HG03135 (cell line): ENCODE measurements around the gene MRPS27.

ENCODE experiments used
- ATAC-seq: cut with Tn5 transposase; IDR thresholded peaks from one replicate; pipeline ENCODE4 v1.9.1; 2021; ENCODE audit warnings: mild to moderate bottlenecking, moderate library complexity; ENCODE audit not compliant: unreplicated experiment

Gene MRPS27

GRCh38 chr5:72266862-72267261 is 53.2 kb downstream of the MRPS27 start:
- ATAC-seq: no peak

GRCh38 chr5:72265032-72265877 is 54.8 kb downstream of the MRPS27 start:
- no peak for ATAC-seq

GRCh38 chr5:72256536-72256935 is 63.5 kb downstream of the MRPS27 start:
- no peak for ATAC-seq

GRCh38 chr5:72255670-72256069 is 64.4 kb downstream of the MRPS27 start:
- ATAC-seq: no peak

GRCh38 chr5:72255237-72255636 is 64.8 kb downstream of the MRPS27 start:
- no peak for ATAC-seq

- no peak for ATAC-seq
These were observed 67.4 kb downstream of the MRPS27 start for GRCh38 chr5:72252574-72253155.

- no peak for ATAC-seq
These were observed 68.0 kb downstream of the MRPS27 start for GRCh38 chr5:72252008-72252407.

- ATAC-seq: no peak
These were observed 68.7 kb downstream of the MRPS27 start for GRCh38 chr5:72251386-72251785.

- ATAC-seq: no peak
These were observed 71.5 kb downstream of the MRPS27 start for GRCh38 chr5:72248410-72248981.

- ATAC-seq: no peak
These were observed 73.0 kb downstream of the MRPS27 start for GRCh38 chr5:72246954-72247442.

GRCh38 chr5:72245951-72246532 is 74.0 kb downstream of the MRPS27 start:
- no peak for ATAC-seq

GRCh38 chr5:72245546-72245945 is 74.5 kb downstream of the MRPS27 start:
- ATAC-seq: no peak

- ATAC-seq: peak; percentile 93
These were observed 75.1 kb downstream of the MRPS27 start for GRCh38 chr5:72244862-72245371.

- ATAC-seq: no peak
These were observed 76.3 kb downstream of the MRPS27 start for GRCh38 chr5:72243706-72244105.

- ATAC-seq: no peak
These were observed 77.1 kb downstream of the MRPS27 start for GRCh38 chr5:72242796-72243475.

GRCh38 chr5:72241346-72242003 is 78.6 kb downstream of the MRPS27 start:
- ATAC-seq: no peak

- ATAC-seq: no peak
These were observed 81.2 kb downstream of the MRPS27 start for GRCh38 chr5:72238712-72239445.

GRCh38 chr5:72237879-72238278 is 82.2 kb downstream of the MRPS27 start:
- ATAC-seq: no peak

- ATAC-seq: no peak
These were observed 82.6 kb downstream of the MRPS27 start for GRCh38 chr5:72237415-72237814.

GRCh38 chr5:72235725-72236124 is 84.3 kb downstream of the MRPS27 start:
- ATAC-seq: no peak
